ENCODE results near the gene CMKLR1. TPM values are rescaled to one million over a fixed set of nuclear protein-coding genes. Genes with fewer than 3 reads are reported as not detected.
A peak's percentile ranks its signal among the peaks of the same experiment; 100 is the strongest.

CMKLR1 gene
- polyA plus RNA-seq, 1 donor from 2014 or later: 0.64 TPM

DNA sequence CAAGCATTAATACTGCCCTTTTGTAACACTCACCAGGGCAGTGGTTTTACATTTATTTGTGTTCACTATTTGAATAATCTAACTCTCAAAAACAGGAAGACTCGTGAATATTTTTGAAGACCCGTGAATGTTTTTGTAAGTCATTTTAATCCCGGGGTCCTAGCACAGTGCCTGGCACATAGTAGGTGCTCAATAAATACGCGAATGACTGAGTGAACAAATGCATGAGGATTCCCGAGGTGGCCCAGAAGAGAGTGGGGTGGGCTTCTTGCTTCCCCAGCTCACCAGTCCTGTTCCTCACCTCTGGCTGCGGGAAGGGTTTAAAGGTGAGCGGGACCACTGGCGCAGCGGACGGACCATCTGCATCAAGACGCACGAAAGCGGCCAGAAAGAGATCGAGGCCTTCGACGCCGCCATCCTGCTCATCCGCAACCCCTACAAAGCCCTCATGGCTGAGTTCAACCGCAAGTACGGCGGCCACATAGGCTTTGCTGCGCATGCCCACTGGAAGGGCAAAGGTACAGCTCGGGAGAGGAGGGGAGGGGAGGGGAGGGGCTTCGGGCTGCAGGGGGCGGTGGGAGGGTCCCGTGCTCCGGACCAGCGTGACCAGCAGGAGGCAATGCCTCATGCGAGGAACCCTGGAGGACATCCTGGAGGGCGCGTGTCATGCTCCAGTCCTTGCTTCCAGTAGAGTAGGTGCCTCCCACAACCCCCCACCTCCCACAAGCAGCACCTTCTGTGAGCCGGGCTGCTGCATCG, 98.9 kb downstream of the CMKLR1 start:
- H3K4me1 Mint-ChIP-seq: no peaks in the 10 kb centered on the region
- peaks cover 5% of the 10 kb centered on the region for H3K36me3 Mint-ChIP-seq
- no peak overlapping the region for H3K4me3 Mint-ChIP-seq
- H3K9me3 Mint-ChIP-seq: no peaks in the 10 kb centered on the region
- H3K27me3 Mint-ChIP-seq: peaks cover 3% of the 10 kb centered on the region
- H3K27ac Mint-ChIP-seq: no peak overlapping the region

DNA sequence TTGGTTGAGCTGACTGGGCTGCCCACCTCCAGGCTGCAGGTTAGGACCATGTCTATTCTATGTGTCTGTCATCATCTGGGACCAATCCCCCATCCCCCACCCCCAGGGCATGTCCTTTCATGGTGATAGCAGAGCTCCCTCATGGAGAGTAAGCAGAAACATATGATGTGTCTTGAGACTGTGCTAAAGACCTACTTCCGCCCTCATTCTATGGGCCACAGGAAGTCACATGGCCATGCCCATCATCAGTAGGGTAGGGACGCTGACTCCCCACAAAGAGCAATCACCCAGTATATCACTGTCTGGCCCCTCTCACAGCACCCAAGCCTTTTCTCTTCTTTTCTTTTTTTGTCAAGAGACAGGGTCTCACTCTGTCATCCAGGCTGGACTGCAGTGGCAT, 99.7 kb downstream of the CMKLR1 start:
- peaks cover 3% of the 10 kb centered on the region for H3K27me3 Mint-ChIP-seq
- H3K27ac Mint-ChIP-seq: no peak overlapping the region
- H3K36me3 Mint-ChIP-seq: peaks cover 5% of the 10 kb centered on the region
- no peaks in the 10 kb centered on the region for H3K9me3 Mint-ChIP-seq
- H3K4me1 Mint-ChIP-seq: no peaks in the 10 kb centered on the region
- H3K4me3 Mint-ChIP-seq: peak overlapping the region in 1 of 4 donors; percentile 67

DNA sequence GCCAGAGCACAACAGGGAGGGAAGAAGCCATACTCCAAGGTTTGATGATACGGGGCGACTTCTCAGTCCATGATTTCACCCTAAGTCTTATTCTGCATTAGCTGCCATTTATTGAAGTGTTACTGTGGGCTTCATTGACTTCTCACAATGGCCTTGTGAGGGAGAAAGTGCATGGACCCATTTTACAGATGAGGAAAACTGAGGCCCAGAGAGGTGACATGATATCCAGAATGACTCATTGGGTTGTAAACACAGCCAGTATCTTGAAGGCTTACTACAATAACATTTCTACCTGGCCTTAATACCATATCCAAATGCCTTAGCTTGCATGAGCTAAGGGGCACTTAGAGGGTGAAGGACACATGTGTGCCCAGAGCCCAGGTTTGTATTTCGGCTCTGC, 100.6 kb downstream of the CMKLR1 start:
- Mint-ChIP-seq H3K27me3 (peaks cover 3% of the 10 kb centered on the region), H3K9me3 (no peaks in the 10 kb centered on the region), H3K4me1 (no peaks in the 10 kb centered on the region), H3K4me3 (no peak overlapping the region), H3K36me3 (peaks cover 5% of the 10 kb centered on the region), H3K27ac (no peak overlapping the region)

Other genes with a start within 250 kb of the CMKLR1 start
- gene WSCD2, start 210.0 kb downstream of the CMKLR1 start, polyA plus RNA-seq: 2.8 TPM
- gene FICD, start 176.0 kb upstream of the CMKLR1 start, polyA plus RNA-seq: 3.5 TPM
- 51.9 TPM for gene SART3, start 221.9 kb upstream of the CMKLR1 start, polyA plus RNA-seq
- gene ISCU, start 223.3 kb upstream of the CMKLR1 start, polyA plus RNA-seq: 488 TPM